ENCODE measurements around the gene ACOT7. TPM values are rescaled to one million over a fixed set of nuclear protein-coding genes. Genes with fewer than 3 reads are reported as not detected.
A peak's percentile ranks its signal among the peaks of the same experiment; 100 is the strongest.

The ACOT7 gene
- total RNA-seq, 1 experiment from 2014 or later: 36.2 TPM

- H3K4me3 Mint-ChIP-seq (ENCODE audit: low read depth, unreplicated experiment): no peak within 1 kb of the TSS
- intact Hi-C loops (cut with micrococcal nuclease; ENCODE audit: unreplicated experiment): no loop called here
- H3K27me3 Mint-ChIP-seq (ENCODE audit: unreplicated experiment): peaks cover 38% of the 10 kb centered on the region
- no peak for DNase-seq
- peaks cover 10% of the 10 kb centered on the region for H3K36me3 Mint-ChIP-seq (ENCODE audit: insufficient read depth, unreplicated experiment)
- H3K4me1 Mint-ChIP-seq (ENCODE audit: low read depth, unreplicated experiment): no peaks in the 10 kb centered on the region
- no TSS peak for BruUV-seq (replicated peaks)
- H3K9me3 Mint-ChIP-seq (ENCODE audit: low read depth, unreplicated experiment): no peaks in the 10 kb centered on the region
- CTCF ChIA-PET: interaction anchor here (0.6 kb wide), 1 partner anchor 15 kb away, joined by 4 read pairs; no protein-coding TSS in a partner anchor
- no peak for TF ChIP-seq CTCF (IDR thresholded peaks at IDR 0.05; ENCODE audit: unreplicated experiment)
- no peak within 1 kb of the TSS for H3K27ac Mint-ChIP-seq (ENCODE audit: unreplicated experiment)
Measured at GRCh38 chr1:6424619-6425593, 31.3 kb upstream of the ACOT7 start, which contains the start of gene ESPN. Gene ESPN (plus strand): TSS chr1:6424776. CDS start chr1:6424956, 180 bp downstream.

- peaks cover 11% of the 10 kb centered on the region for H3K36me3 Mint-ChIP-seq (ENCODE audit: insufficient read depth, unreplicated experiment)
- no peak overlapping the region for H3K4me3 Mint-ChIP-seq (ENCODE audit: low read depth, unreplicated experiment)
- H3K9me3 Mint-ChIP-seq (ENCODE audit: low read depth, unreplicated experiment): no peaks in the 10 kb centered on the region
- intact Hi-C loops (cut with micrococcal nuclease; ENCODE audit: unreplicated experiment): loop anchor here (2.0 kb wide), 1 partner anchor 15 kb away; no protein-coding TSS in a partner anchor
- peaks cover 38% of the 10 kb centered on the region for H3K27me3 Mint-ChIP-seq (ENCODE audit: unreplicated experiment)
- H3K27ac Mint-ChIP-seq (ENCODE audit: unreplicated experiment): no peak overlapping the region
- BruUV-seq (replicated peaks): no TSS peak
- TF ChIP-seq CTCF (IDR thresholded peaks at IDR 0.05; ENCODE audit: unreplicated experiment): no peak
- CTCF ChIA-PET: interaction anchor here (1.3 to 1.5 kb wide), 2 partner anchors 13 to 14 kb away, joined by 8 to 9 read pairs; no protein-coding TSS in a partner anchor
- DNase-seq: no peak
- H3K4me1 Mint-ChIP-seq (ENCODE audit: low read depth, unreplicated experiment): no peaks in the 10 kb centered on the region
Measured at GRCh38 chr1:6424000-6424565, 30.5 kb upstream of the ACOT7 start.

GRCh38 chr1:6423321-6423999, 29.9 kb upstream of the ACOT7 start:
- peak; percentile 82 for DNase-seq
- peak; percentile 58 for TF ChIP-seq CTCF (IDR thresholded peaks at IDR 0.05; ENCODE audit: unreplicated experiment)
- no TSS peak for BruUV-seq (replicated peaks)
- Mint-ChIP-seq H3K4me1 (ENCODE audit: low read depth, unreplicated experiment) (no peaks in the 10 kb centered on the region), H3K9me3 (ENCODE audit: low read depth, unreplicated experiment) (no peaks in the 10 kb centered on the region), H3K36me3 (ENCODE audit: insufficient read depth, unreplicated experiment) (peaks cover 11% of the 10 kb centered on the region), H3K4me3 (ENCODE audit: low read depth, unreplicated experiment) (no peak overlapping the region), H3K27me3 (ENCODE audit: unreplicated experiment) (peaks cover 40% of the 10 kb centered on the region), H3K27ac (ENCODE audit: unreplicated experiment) (no peak overlapping the region)
- intact Hi-C loops (cut with micrococcal nuclease; ENCODE audit: unreplicated experiment): loop anchor here (2.0 kb wide), 1 partner anchor 15 kb away; no protein-coding TSS in a partner anchor
- CTCF ChIA-PET: interaction anchor here (1.0 to 1.5 kb wide), 5 partner anchors 9 to 68 kb away, joined by 3 to 9 read pairs (median 7); partner anchors contain the start of gene PLEKHG5

GRCh38 chr1:6421266-6421665, 27.7 kb upstream of the ACOT7 start:
- H3K9me3 Mint-ChIP-seq (ENCODE audit: low read depth, unreplicated experiment): no peaks in the 10 kb centered on the region
- DNase-seq: no peak
- no TSS peak for BruUV-seq (replicated peaks)
- H3K36me3 Mint-ChIP-seq (ENCODE audit: insufficient read depth, unreplicated experiment): peaks cover 6% of the 10 kb centered on the region
- H3K4me1 Mint-ChIP-seq (ENCODE audit: low read depth, unreplicated experiment): no peaks in the 10 kb centered on the region
- TF ChIP-seq CTCF (IDR thresholded peaks at IDR 0.05; ENCODE audit: unreplicated experiment): no peak
- no peak overlapping the region for H3K4me3 Mint-ChIP-seq (ENCODE audit: low read depth, unreplicated experiment)
- intact Hi-C loops (cut with micrococcal nuclease; ENCODE audit: unreplicated experiment): no loop called here
- CTCF ChIA-PET: interaction anchor here (0.6 to 2.7 kb wide), 3 partner anchors 10 to 36 kb away, joined by 5 to 9 read pairs (median 7); no protein-coding TSS in a partner anchor
- H3K27me3 Mint-ChIP-seq (ENCODE audit: unreplicated experiment): peaks cover 62% of the 10 kb centered on the region
- no peak overlapping the region for H3K27ac Mint-ChIP-seq (ENCODE audit: unreplicated experiment)
